Liver (tissue), 3 donors: ENCODE data around the gene HSPBAP1.

Source experiments
- CTCF ChIP-seq: fragments of 150-350 bp; IDR thresholded peaks from 2 replicates; pipeline ENCODE4 v1.5.1; 2017; ENCODE audit warnings: improper control_type of control experiment, low read depth, low read length; ENCODE audit not compliant: missing input control
- GABPA ChIP-seq, 2 donors: IDR thresholded peaks in 1 of 2; conservative IDR thresholded peaks in 1 of 2; 2 replicates each; pipeline ENCODE4 v1.6.1; 2016; ENCODE audit warnings: antibody characterized with exemption in 2 of 2, mild to moderate bottlenecking in 1 of 2, moderate library complexity in 1 of 2
- RAD21 ChIP-seq, 2 donors: IDR thresholded peaks; 2 replicates each; pipeline ENCODE4 v1.6.1; 2016; ENCODE audit warnings: antibody characterized with exemption in 2 of 2, mild to moderate bottlenecking in 2 of 2
- donor health status: healthy.
- donor health status: healthy.

GRCh38 chr3:122727766-122728165 lies 65.9 kb downstream of the HSPBAP1 start:
- TF ChIP-seq CTCF (no peak), GABPA (IDR thresholded peaks at IDR 0.05 in 1 of 2, conservative IDR thresholded peaks at IDR 0.05 in 1 of 2) (no peak), RAD21 (IDR thresholded peaks at IDR 0.05) (no peak)
